Ovary (tissue), 3 donors: Measurements from ENCODE around the gene IL24.

ENCODE experiments used
- CTCF ChIP-seq, 3 donors: fragments of 450-650 bp in 2 of 3; fragments of 200-600 bp in 1 of 3; IDR thresholded peaks; one replicate each; pipeline versions ENCODE4 v1.5.1 to v1.8.0; 2016 to 2022; ENCODE audit warnings: antibody characterized with exemption in 3 of 3, mild to moderate bottlenecking in 1 of 3
- POLR2A ChIP-seq: fragments of 450-650 bp; IDR thresholded peaks from one replicate; pipeline ENCODE4 v1.6.1; 2017; ENCODE audit warnings: antibody characterized with exemption, mild to moderate bottlenecking, moderate library complexity
- donor health status: DM: no; HTN: no; CAD: no.

DNA sequence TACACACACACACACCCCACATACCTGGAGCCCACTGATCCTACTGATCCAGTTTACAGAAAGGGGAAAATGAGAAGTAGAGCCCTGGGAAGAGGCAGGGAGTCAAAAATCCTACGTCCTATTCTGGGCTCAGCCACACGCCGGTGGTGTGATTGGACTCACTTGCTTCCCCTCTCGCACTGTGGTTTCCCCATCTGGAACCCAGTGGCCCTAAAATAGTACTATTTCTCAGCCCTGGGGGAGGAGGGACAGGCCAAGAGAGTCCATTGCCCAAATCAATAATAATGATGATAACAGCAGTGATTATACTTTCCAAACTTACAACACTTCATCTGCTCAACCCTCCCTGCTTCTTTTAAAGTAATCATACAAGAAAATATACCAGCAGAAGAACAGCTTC is 52.0 kb downstream of the IL24 start:
- TF ChIP-seq CTCF (IDR thresholded peaks at IDR 0.05) (no peak), POLR2A (no peak)
